HepG2 (cell line): ENCODE measurements around the gene FAM110C. TPM values are rescaled to one million over a fixed set of nuclear protein-coding genes. Genes with fewer than 3 reads are reported as not detected.
A peak's percentile ranks its signal among the peaks of the same experiment; 100 is the strongest.

ENCODE experiments used
- ATF3 ChIP-seq: sonication (generic); formaldehyde crosslinking; IDR thresholded peaks from 2 replicates; pipeline ENCODE4 v1.4.0; 2020; ENCODE audit warnings: missing genetic modification reagents
- CREB1 ChIP-seq, 2 experiments: fragments of 450-650 bp in 1 of 2; IDR thresholded peaks; 2 replicates each; pipeline ENCODE4 v1.6.1; 2016 to 2017; ENCODE audit warnings: control low read depth in 1 of 2, mild to moderate bottlenecking in 1 of 2, missing compliant biosample characterization in 1 of 2, missing genetic modification characterization in 1 of 2
- ELF1 ChIP-seq: sonication (generic); formaldehyde crosslinking; IDR thresholded peaks from 2 replicates; pipeline ENCODE4 v1.4.0; 2020; ENCODE audit warnings: missing genetic modification reagents
- EZH2 ChIP-seq: conservative IDR thresholded peaks from 2 replicates; pipeline ENCODE4 v1.6.1; 2012; ENCODE audit warnings: mild to moderate bottlenecking, low read depth, low read length, moderate library complexity
- FOXA1 ChIP-seq, 2 experiments: fragments of 450-650 bp in 1 of 2; sonication (generic) in 1 of 2; formaldehyde crosslinking in 1 of 2; IDR thresholded peaks; 2 replicates each; pipeline versions ENCODE4 v1.4.0 to v1.6.1; 2016 to 2020; ENCODE audit warnings: missing genetic modification reagents in 1 of 2
- HNRNPH1 ChIP-seq: fragments of 200-400 bp; formaldehyde crosslinking; optimal IDR thresholded peaks from 2 replicates; pipeline ENCODE3; 2017; ENCODE audit warnings: mild to moderate bottlenecking, low read depth, low read length
- KAT8 ChIP-seq: IDR thresholded peaks from 2 replicates; pipeline ENCODE4 v1.6.1; 2016; ENCODE audit warnings: missing genetic modification reagents, missing compliant biosample characterization
- NCOA5 ChIP-seq: sonication (generic); formaldehyde crosslinking; IDR thresholded peaks from 2 replicates; pipeline ENCODE4 v1.4.0; 2020; ENCODE audit warnings: missing genetic modification reagents
- PAX8 ChIP-seq: sonication (generic); formaldehyde crosslinking; IDR thresholded peaks from 2 replicates; pipeline ENCODE4 v1.8.0; 2022; ENCODE audit warnings: mild to moderate bottlenecking, missing genetic modification reagents, borderline replicate concordance
- SAP130 ChIP-seq: IDR thresholded peaks from 2 replicates; pipeline ENCODE4 v1.6.1; 2016; ENCODE audit warnings: low read depth
- SMC3 ChIP-seq: IDR thresholded peaks from 2 replicates; pipeline ENCODE4 v1.6.1; 2011; ENCODE audit warnings: low read length, improper control_type of control experiment
- SNAI1 ChIP-seq: sonication (generic); formaldehyde crosslinking; IDR thresholded peaks from 2 replicates; pipeline ENCODE4 v1.5.0; 2020; ENCODE audit warnings: mild to moderate bottlenecking, missing genetic modification reagents, borderline replicate concordance
- STAG1 ChIP-seq: sonication (generic); formaldehyde crosslinking; IDR thresholded peaks from 2 replicates; pipeline ENCODE4 v1.4.0; 2020; ENCODE audit warnings: missing genetic modification reagents
- TEAD3 ChIP-seq: optimal IDR thresholded peaks from 2 replicates; pipeline ENCODE3; 2016; ENCODE audit warnings: borderline replicate concordance
- XRCC5 ChIP-seq: fragments of 200-400 bp; formaldehyde crosslinking; optimal IDR thresholded peaks from 2 replicates; pipeline ENCODE3; 2017; ENCODE audit warnings: mild to moderate bottlenecking, low read length
- YEATS4 ChIP-seq: sonication (generic); formaldehyde crosslinking; IDR thresholded peaks from 2 replicates; pipeline ENCODE4 v1.4.0; 2020; ENCODE audit warnings: missing genetic modification reagents, borderline replicate concordance
- YY1 ChIP-seq: IDR thresholded peaks from 2 replicates; pipeline ENCODE4 v1.6.1; 2011; ENCODE audit warnings: low read length, low read depth, moderate library complexity, mild to moderate bottlenecking; ENCODE audit not compliant: insufficient read depth, insufficient replicate concordance
- ZBTB25 ChIP-seq: IDR thresholded peaks from 2 replicates; pipeline ENCODE4 v1.6.1; 2018; ENCODE audit warnings: missing genetic modification reagents
- ZFYVE20 ChIP-seq: sonication (generic); formaldehyde crosslinking; IDR thresholded peaks from 2 replicates; pipeline ENCODE4 v1.8.0; 2023; ENCODE audit warnings: low read depth, mild to moderate bottlenecking, moderate library complexity, missing genetic modification reagents, borderline replicate concordance
- ZNF160 ChIP-seq: sonication (generic); formaldehyde crosslinking; IDR thresholded peaks from 2 replicates; pipeline ENCODE4 v1.8.0; 2022; ENCODE audit warnings: mild to moderate bottlenecking, inconsistent platforms, missing genetic modification reagents
- ZNF713 ChIP-seq: sonication (generic); formaldehyde crosslinking; IDR thresholded peaks from 2 replicates; pipeline ENCODE4 v1.4.0; 2020; ENCODE audit warnings: mild to moderate bottlenecking, missing genetic modification reagents
- ZNF740 ChIP-seq: sonication (generic); formaldehyde crosslinking; IDR thresholded peaks from 2 replicates; pipeline ENCODE4 v1.4.0; 2020; ENCODE audit warnings: missing genetic modification reagents
- ZNF883 ChIP-seq: sonication (generic); formaldehyde crosslinking; IDR thresholded peaks from 2 replicates; pipeline ENCODE4 v1.5.1; 2020; ENCODE audit warnings: mild to moderate bottlenecking, missing genetic modification reagents; ENCODE audit errors: not compliant biosample characterization
- polyA plus RNA-seq, 8 experiments: library from polyadenylated mRNA; depleted of rRNA in 3 of 8; stranded (reverse) in 7 of 8; unstranded in 1 of 8; fragments of >200 nt; fragmentation: Illumina TruSeq in 4 of 8; extraction: Trizol in 4 of 8; gene quantifications; 2 replicates each; pipeline versions ENCODE4 v1.2.1 to v1.2.3, GENCODE V29; 2011 to 2016; ENCODE audit warnings: low read depth in 4 of 8, missing spikeins in 1 of 8, mixed read lengths in 1 of 8; ENCODE audit not compliant: insufficient read depth in 1 of 8
- total RNA-seq, 5 experiments: library from RNA; depleted of rRNA; stranded (reverse); fragments of >200 nt; fragmentation: Illumina TruSeq; extraction: Trizol; gene quantifications; 2 replicates each; pipeline ENCODE4 v1.2.3, GENCODE V29; 2016; ENCODE audit warnings: low read depth in 1 of 5
- TF ChIP-seq, protein P1 (sequence below): sonication (generic); formaldehyde crosslinking; IDR thresholded peaks from 2 replicates; pipeline ENCODE4 v1.4.0; 2020; ENCODE audit warnings: missing genetic modification reagents

The FAM110C gene
- total and polyA plus RNA-seq, 2 of the 13 experiments (the other 11 are each of a cell fraction or from before 2014, with no cell fraction given): 1.2 to 3.5 TPM

DNA sequence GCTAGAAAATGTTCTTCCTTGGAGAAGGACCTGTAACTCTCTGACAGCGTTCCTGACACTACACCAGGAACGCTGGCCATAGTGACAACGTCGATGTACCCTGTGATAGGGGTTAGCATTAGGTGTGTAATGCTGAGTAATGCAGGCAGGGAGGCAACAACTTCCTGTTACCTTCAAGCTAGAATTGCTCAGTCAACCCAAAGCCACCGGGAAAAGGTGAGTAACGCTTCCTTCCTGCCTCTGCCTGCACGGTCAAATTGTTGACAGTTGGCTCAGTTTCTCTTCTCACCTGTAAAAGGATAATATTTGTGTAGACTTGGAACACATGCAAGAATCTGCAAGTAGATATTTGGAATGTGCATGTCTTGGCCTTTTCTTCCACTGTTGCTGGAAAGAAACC lies 12.7 kb downstream of the FAM110C start (continued):
- TF ChIP-seq XRCC5 (no peak), TEAD3 (peak; percentile 20), EZH2 (no peak), PAX8 (CRISPR knock-in tag) (no peak), SAP130 (CRISPR knock-in tag) (peak; percentile 41; the same call in 1 of the 2 replicates), NCOA5 (CRISPR knock-in tag) (no peak), YY1 (no peak), SMC3 (no peak), ZNF740 (CRISPR knock-in tag) (no peak), ATF3 (CRISPR knock-in tag) (no peak), YEATS4 (CRISPR knock-in tag) (no peak), CREB1 (IDR thresholded peaks at IDR 0.05) (no peak), CREB1 (CRISPR knock-in tag; IDR thresholded peaks at IDR 0.05) (no peak), KAT8 (CRISPR knock-in tag) (0 out of 2 replicates have a peak, but pooled peaks have one; percentile 24), ZFYVE20 (CRISPR knock-in tag) (no peak), ZNF883 (no peak), SNAI1 (CRISPR knock-in tag) (no peak), FOXA1 (IDR thresholded peaks at IDR 0.05) (no peak), FOXA1 (CRISPR knock-in tag; IDR thresholded peaks at IDR 0.05) (no peak), STAG1 (CRISPR knock-in tag) (no peak), ELF1 (0 out of 2 replicates have a peak, but pooled peaks have one; percentile 35), ZNF160 (CRISPR knock-in tag) (no peak), ZNF713 (CRISPR knock-in tag) (no peak), HNRNPH1 (no peak), ZBTB25 (CRISPR knock-in tag) (no peak)
- TF ChIP-seq, protein P1, sequence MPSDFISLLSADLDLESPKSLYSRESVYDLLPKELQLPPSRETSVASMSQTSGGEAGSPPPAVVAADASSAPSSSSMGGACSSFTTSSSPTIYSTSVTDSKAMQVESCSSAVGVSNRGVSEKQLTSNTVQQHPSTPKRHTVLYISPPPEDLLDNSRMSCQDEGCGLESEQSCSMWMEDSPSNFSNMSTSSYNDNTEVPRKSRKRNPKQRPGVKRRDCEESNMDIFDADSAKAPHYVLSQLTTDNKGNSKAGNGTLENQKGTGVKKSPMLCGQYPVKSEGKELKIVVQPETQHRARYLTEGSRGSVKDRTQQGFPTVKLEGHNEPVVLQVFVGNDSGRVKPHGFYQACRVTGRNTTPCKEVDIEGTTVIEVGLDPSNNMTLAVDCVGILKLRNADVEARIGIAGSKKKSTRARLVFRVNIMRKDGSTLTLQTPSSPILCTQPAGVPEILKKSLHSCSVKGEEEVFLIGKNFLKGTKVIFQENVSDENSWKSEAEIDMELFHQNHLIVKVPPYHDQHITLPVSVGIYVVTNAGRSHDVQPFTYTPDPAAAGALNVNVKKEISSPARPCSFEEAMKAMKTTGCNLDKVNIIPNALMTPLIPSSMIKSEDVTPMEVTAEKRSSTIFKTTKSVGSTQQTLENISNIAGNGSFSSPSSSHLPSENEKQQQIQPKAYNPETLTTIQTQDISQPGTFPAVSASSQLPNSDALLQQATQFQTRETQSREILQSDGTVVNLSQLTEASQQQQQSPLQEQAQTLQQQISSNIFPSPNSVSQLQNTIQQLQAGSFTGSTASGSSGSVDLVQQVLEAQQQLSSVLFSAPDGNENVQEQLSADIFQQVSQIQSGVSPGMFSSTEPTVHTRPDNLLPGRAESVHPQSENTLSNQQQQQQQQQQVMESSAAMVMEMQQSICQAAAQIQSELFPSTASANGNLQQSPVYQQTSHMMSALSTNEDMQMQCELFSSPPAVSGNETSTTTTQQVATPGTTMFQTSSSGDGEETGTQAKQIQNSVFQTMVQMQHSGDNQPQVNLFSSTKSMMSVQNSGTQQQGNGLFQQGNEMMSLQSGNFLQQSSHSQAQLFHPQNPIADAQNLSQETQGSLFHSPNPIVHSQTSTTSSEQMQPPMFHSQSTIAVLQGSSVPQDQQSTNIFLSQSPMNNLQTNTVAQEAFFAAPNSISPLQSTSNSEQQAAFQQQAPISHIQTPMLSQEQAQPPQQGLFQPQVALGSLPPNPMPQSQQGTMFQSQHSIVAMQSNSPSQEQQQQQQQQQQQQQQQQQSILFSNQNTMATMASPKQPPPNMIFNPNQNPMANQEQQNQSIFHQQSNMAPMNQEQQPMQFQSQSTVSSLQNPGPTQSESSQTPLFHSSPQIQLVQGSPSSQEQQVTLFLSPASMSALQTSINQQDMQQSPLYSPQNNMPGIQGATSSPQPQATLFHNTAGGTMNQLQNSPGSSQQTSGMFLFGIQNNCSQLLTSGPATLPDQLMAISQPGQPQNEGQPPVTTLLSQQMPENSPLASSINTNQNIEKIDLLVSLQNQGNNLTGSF (CRISPR knock-in tag): no peak
